Neural crest cell (in vitro differentiated cells): ENCODE measurements around the gene CUX1. TPM values are rescaled to one million over a fixed set of nuclear protein-coding genes. Genes with fewer than 3 reads are reported as not detected.

Experiments used
- DNase-seq: peaks from one replicate; pipeline ENCODE4 v3.0.0; 2021; ENCODE audit warnings: low read depth, mixed read lengths, low spot score
- H3K27ac Mint-ChIP-seq: one replicate; pipeline ENCODE4 v1.8.0; 2021; ENCODE audit warnings: mild to moderate bottlenecking, mixed read lengths; ENCODE audit not compliant: unreplicated experiment
- H3K27me3 Mint-ChIP-seq: 2 replicates; pipeline ENCODE4 v1.8.0; 2021; ENCODE audit warnings: low read depth, mild to moderate bottlenecking, mixed read lengths
- H3K36me3 Mint-ChIP-seq: 2 replicates; pipeline ENCODE4 v1.8.0; 2021; ENCODE audit warnings: low read depth, mild to moderate bottlenecking, mixed read lengths
- H3K4me1 Mint-ChIP-seq: 2 replicates; pipeline ENCODE4 v1.8.0; 2021; ENCODE audit warnings: mixed read lengths
- H3K4me3 Mint-ChIP-seq: one replicate; pipeline ENCODE4 v1.8.0; 2021; ENCODE audit warnings: mild to moderate bottlenecking, mixed read lengths
- H3K9me3 Mint-ChIP-seq: 2 replicates; pipeline ENCODE4 v1.8.0; 2021; ENCODE audit warnings: mixed read lengths
- CTCF ChIP-seq: fragments of 200-600 bp; sonication (generic); conservative IDR thresholded peaks from 2 replicates; pipeline ENCODE4 v1.5.0; 2021; ENCODE audit warnings: antibody characterized with exemption, mild to moderate bottlenecking
- total RNA-seq: library from RNA; stranded (reverse); gene quantifications from 2 replicates; pipeline ENCODE4 v1.2.1, GENCODE V29; 2021

CUX1 gene
- total RNA-seq, 1 donor from 2014 or later, result 60.0 TPM

- H3K4me3 Mint-ChIP-seq, result no peak overlapping the region
- H3K36me3 Mint-ChIP-seq, result peaks cover 13% of the 10 kb centered on the region
- H3K27me3 Mint-ChIP-seq, result no peaks in the 10 kb centered on the region
- no peaks in the 10 kb centered on the region for H3K9me3 Mint-ChIP-seq
- no peak for TF ChIP-seq CTCF
- no peak overlapping the region for H3K27ac Mint-ChIP-seq
- DNase-seq, result no peak
- H3K4me1 Mint-ChIP-seq, result peaks cover 10% of the 10 kb centered on the region
Observed at GRCh38 chr7:102195361-102195760, 377.9 kb downstream of the CUX1 start.

GRCh38 chr7:102196028-102196427, 378.6 kb downstream of the CUX1 start:
- Mint-ChIP-seq H3K36me3 (peaks cover 11% of the 10 kb centered on the region), H3K4me1 (peaks cover 4% of the 10 kb centered on the region), H3K27ac (no peak overlapping the region), H3K4me3 (no peak overlapping the region), H3K27me3 (no peaks in the 10 kb centered on the region), H3K9me3 (no peaks in the 10 kb centered on the region)
- no peak for DNase-seq
- TF ChIP-seq CTCF, result no peak

GRCh38 chr7:102197161-102197560, 379.7 kb downstream of the CUX1 start:
- H3K27ac Mint-ChIP-seq, result no peak overlapping the region
- no peaks in the 10 kb centered on the region for H3K27me3 Mint-ChIP-seq
- peaks cover 11% of the 10 kb centered on the region for H3K36me3 Mint-ChIP-seq
- TF ChIP-seq CTCF, result no peak
- peaks cover 4% of the 10 kb centered on the region for H3K4me1 Mint-ChIP-seq
- DNase-seq, result no peak
- no peaks in the 10 kb centered on the region for H3K9me3 Mint-ChIP-seq
- H3K4me3 Mint-ChIP-seq, result no peak overlapping the region

- no peak for TF ChIP-seq CTCF
- no peak overlapping the region for H3K4me3 Mint-ChIP-seq
- H3K4me1 Mint-ChIP-seq, result peaks cover 4% of the 10 kb centered on the region
- DNase-seq, result no peak
- H3K36me3 Mint-ChIP-seq, result peaks cover 11% of the 10 kb centered on the region
- no peaks in the 10 kb centered on the region for H3K27me3 Mint-ChIP-seq
- H3K9me3 Mint-ChIP-seq, result no peaks in the 10 kb centered on the region
- no peak overlapping the region for H3K27ac Mint-ChIP-seq
Observed at GRCh38 chr7:102197599-102197998, 380.2 kb downstream of the CUX1 start.

GRCh38 chr7:102198417-102198956, 381.1 kb downstream of the CUX1 start:
- Mint-ChIP-seq H3K4me3 (no peak overlapping the region), H3K9me3 (no peaks in the 10 kb centered on the region), H3K36me3 (peaks cover 11% of the 10 kb centered on the region), H3K27me3 (no peaks in the 10 kb centered on the region), H3K27ac (peak overlapping the region; percentile 78), H3K4me1 (peaks cover 4% of the 10 kb centered on the region)
- no peak for TF ChIP-seq CTCF
- no peak for DNase-seq
